Measurements from ENCODE around the gene HSF2BP. TPM values are rescaled to one million over a fixed set of nuclear protein-coding genes. Genes with fewer than 3 reads are reported as not detected.
"Not testable (repeated sequence)": the region's sequence is repeated elsewhere in the genome, so short reads cannot be mapped to it uniquely, and the experiment has no call there.

HSF2BP gene
- total and polyA plus RNA-seq, 12 donors: 0.12 to 0.51 (median 0.18) TPM; not detected in 6

DNA sequence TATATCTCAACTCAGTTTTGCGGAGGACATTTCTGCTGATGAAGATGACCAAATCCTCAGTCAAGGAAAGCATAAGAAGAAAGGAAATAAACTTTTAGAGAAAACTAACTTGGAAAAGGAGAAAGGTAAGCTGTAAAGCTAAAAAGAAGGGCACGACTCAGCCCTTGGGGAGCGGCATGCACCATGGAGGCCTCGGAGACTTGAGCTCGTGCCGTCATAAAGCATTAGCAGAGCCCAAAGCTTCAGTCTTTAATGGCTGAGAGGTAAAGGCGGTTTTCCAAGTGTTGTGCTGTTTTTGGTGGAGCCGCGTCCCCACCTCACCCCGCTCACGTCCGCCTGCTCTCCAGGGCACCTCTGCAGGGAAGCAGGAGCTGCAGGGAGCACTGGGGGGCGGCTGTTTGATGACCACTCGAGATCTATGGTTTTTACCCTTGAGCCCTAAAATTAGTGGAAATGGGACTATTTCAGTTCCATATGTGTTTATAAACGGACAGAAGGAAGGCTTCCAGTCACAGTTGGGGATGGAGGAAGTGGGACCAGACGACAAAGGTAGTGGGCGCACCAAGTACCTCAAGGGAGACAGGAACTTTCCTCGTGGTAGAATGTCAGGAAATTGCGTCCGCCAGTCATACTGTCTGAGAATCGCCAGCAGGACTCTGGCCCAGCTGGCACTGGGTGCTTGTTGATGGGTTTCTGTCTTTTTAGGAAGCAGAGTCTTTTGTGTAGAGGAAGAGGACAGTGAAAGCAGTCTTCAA lies 27.7 kb upstream of the HSF2BP start:
- TF ChIP-seq CTCF (IDR thresholded peaks at IDR 0.05): no peak
- no peak for DNase-seq
- peak in 1 of 8 donors; percentile 26 for ATAC-seq
- intact Hi-C loops (cut with DNase I): loop anchor here in 1 of 10 donors (10.0 kb wide), 1 partner anchor 58 kb away; no protein-coding TSS in a partner anchor
- Histone ChIP-seq H3K9me3 (no peaks in the 10 kb centered on the region), H3K27me3 (no peaks in the 10 kb centered on the region), H3K27ac (peak overlapping the region in 1 of 10 donors; percentile 52), H3K4me1 (peaks cover 0 to 21% (median 0%) of the 10 kb centered on the region in 9 donors), H3K36me3 (peaks cover 0 to 100% (median 83%) of the 10 kb centered on the region in 9 donors), H3K4me3 (no peak overlapping the region)
- WGBS, 2 donors: 88 to 91% methylated on average over 21 of the region's 21 CpGs

- Histone ChIP-seq H3K4me3 (no peak overlapping the region), H3K4me1 (peaks cover 0 to 21% (median 0%) of the 10 kb centered on the region in 9 donors), H3K9me3 (no peaks in the 10 kb centered on the region), H3K36me3 (peaks cover 0 to 100% (median 63%) of the 10 kb centered on the region in 9 donors), H3K27ac (peak overlapping the region in 4 of 10 donors; percentile 20 to 66 (median 43)), H3K27me3 (no peaks in the 10 kb centered on the region)
- 61 to 66% methylated on average over 3 of the region's 3 CpGs for WGBS, 2 donors
- no peak for TF ChIP-seq CTCF (IDR thresholded peaks at IDR 0.05)
- no peak for DNase-seq
- intact Hi-C loops (cut with DNase I): loop anchor here in 1 of 10 donors (10.0 kb wide), 1 partner anchor 60 kb away; no protein-coding TSS in a partner anchor
- peak; percentile 40 to 66 (median 54) for ATAC-seq
These were observed 25.1 kb upstream of the HSF2BP start for GRCh38 chr21:43684424-43684823.

DNA sequence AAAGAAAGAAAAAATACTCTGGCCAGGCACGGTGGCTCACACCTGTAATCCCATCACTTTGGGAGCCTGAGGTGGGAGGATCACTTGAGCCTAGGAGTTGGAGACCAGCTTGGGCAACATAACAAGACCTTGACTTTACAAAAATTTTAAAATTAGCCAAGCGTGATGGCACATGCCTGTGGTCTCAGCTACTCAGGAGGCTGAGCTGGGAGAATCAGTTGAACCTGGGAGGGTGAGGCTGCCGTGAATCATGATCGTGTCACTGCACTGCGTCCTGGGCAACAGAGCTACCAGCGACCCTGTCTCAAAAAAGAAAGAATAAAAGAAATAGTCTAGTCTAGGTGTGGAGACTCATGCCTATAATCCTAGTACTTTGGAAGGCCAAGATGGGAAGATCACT lies 22.4 kb upstream of the HSF2BP start:
- no peaks in the 10 kb centered on the region for H3K9me3 ChIP-seq
- no peaks in the 10 kb centered on the region for H3K27me3 ChIP-seq
- WGBS, 2 donors: 97% methylated on average over 6 of the region's 6 CpGs
- peaks cover 0 to 100% (median 39%) of the 10 kb centered on the region in 9 donors for H3K36me3 ChIP-seq
- H3K27ac ChIP-seq: no peak overlapping the region
- peaks cover 0 to 10% (median 0%) of the 10 kb centered on the region in 9 donors for H3K4me1 ChIP-seq
- intact Hi-C loops (cut with DNase I): loop anchor here in 1 of 10 donors (10.0 kb wide), 1 partner anchor 63 kb away; no protein-coding TSS in a partner anchor
- no peak for DNase-seq
- no peak overlapping the region for H3K4me3 ChIP-seq
- no peak for TF ChIP-seq CTCF (IDR thresholded peaks at IDR 0.05)
- ATAC-seq: no peak

- not testable (repeated sequence) for DNase-seq, H3K4me3 ChIP-seq, ATAC-seq, H3K27me3 ChIP-seq, H3K27ac ChIP-seq, H3K9me3 ChIP-seq
- WGBS, 2 donors: 80 to 97% methylated on average over 6 of the region's 6 CpGs
- Histone ChIP-seq H3K36me3 (peaks cover 0 to 100% (median 35%) of the 10 kb centered on the region in 9 donors), H3K4me1 (peaks cover 0 to 10% (median 0%) of the 10 kb centered on the region in 9 donors)
- intact Hi-C loops (cut with DNase I): loop anchor here in 1 of 10 donors (10.0 kb wide), 1 partner anchor 64 kb away; no protein-coding TSS in a partner anchor
These were observed 21.1 kb upstream of the HSF2BP start for GRCh38 chr21:43680421-43680820.
